SK-N-SH (cell line): ENCODE data around the gene PDE6B. TPM values are rescaled to one million over a fixed set of nuclear protein-coding genes. Genes with fewer than 3 reads are reported as not detected.
"Not testable (repeated sequence)": the region's sequence is repeated elsewhere in the genome, so short reads cannot be mapped to it uniquely, and the experiment has no call there.

Experiments used
- CTCF ChIA-PET: fragments of 300-600, 350-600 bp; formaldehyde crosslinking; extraction: SDS; loops from one replicate; lab custom pipeline; 2021; lab: Yijun Ruan, JAX
- POLR2A ChIA-PET: fragments of 350-600 bp; sonication (Branson Sonifier 250); formaldehyde crosslinking; extraction: SDS; loops from one replicate; lab custom pipeline; 2020; ENCODE audit warnings: antibody characterized with exemption, inconsistent platforms; lab: Yijun Ruan, JAX
- DNase-seq: peaks from one replicate; pipeline ENCODE4 v3.0.0; 2012
- H2AFZ ChIP-seq: fragments of 200-600 bp; sonication (generic); 2 replicates; pipeline ENCODE4 v1.8.1; 2016; ENCODE audit warnings: antibody characterized with exemption, mild to moderate bottlenecking, low read depth
- H3F3A ChIP-seq: fragments of 200-600 bp; sonication (generic); replicated peaks from 2 replicates; pipeline ENCODE3; 2016; ENCODE audit warnings: antibody characterized with exemption, mild to moderate bottlenecking; ENCODE audit not compliant: insufficient read depth
- H3K27ac ChIP-seq, 2 experiments: fragments of 200-500 bp in 1 of 2; fragments of 200-600 bp in 1 of 2; sonication (Bioruptor generic) in 1 of 2; sonication (generic), shearing (Covaris generic) in 1 of 2; 2 replicates each; pipeline versions ENCODE4 v1.5.1 to v1.6.1; 2014 to 2016; ENCODE audit warnings: low read depth in 2 of 2, inconsistent platforms in 1 of 2, low read length in 1 of 2, mild to moderate bottlenecking in 1 of 2, mixed read lengths in 1 of 2
- H3K27me3 ChIP-seq: fragments of 200-600 bp; sonication (generic), shearing (Covaris generic); 2 replicates; pipeline ENCODE4 v1.6.1; 2016; ENCODE audit warnings: mixed run types; ENCODE audit not compliant: insufficient read depth
- H3K36me3 ChIP-seq, 2 experiments: fragments of 200-500 bp in 1 of 2; fragments of 200-600 bp in 1 of 2; sonication (Bioruptor generic) in 1 of 2; sonication (generic) in 1 of 2; replicated peaks in 1 of 2; 2 replicates each; pipeline versions ENCODE3 to v1.5.1; 2014 to 2016; ENCODE audit warnings: low read length in 1 of 2, mild to moderate bottlenecking in 1 of 2; ENCODE audit not compliant: insufficient read depth in 2 of 2, control insufficient read depth in 1 of 2
- H3K4me1 ChIP-seq, 2 experiments: fragments of 200-500 bp in 1 of 2; fragments of 200-600 bp in 1 of 2; sonication (Bioruptor generic) in 1 of 2; sonication (generic), shearing (Covaris generic) in 1 of 2; 2 replicates each; pipeline versions ENCODE4 v1.5.1 to v1.6.1; 2014 to 2016; ENCODE audit warnings: low read depth in 1 of 2, low read length in 1 of 2, mixed run types in 1 of 2; ENCODE audit not compliant: insufficient read depth in 2 of 2, control insufficient read depth in 1 of 2
- H3K4me2 ChIP-seq: fragments of 200-600 bp; sonication (generic), shearing (Covaris generic); 2 replicates; pipeline ENCODE4 v1.6.1; 2017; ENCODE audit warnings: mixed run types
- H3K4me3 ChIP-seq, 2 experiments: fragments of 200-500 bp in 1 of 2; fragments of 200-600 bp in 1 of 2; sonication (Bioruptor generic) in 1 of 2; sonication (generic), shearing (Covaris generic) in 1 of 2; 2 replicates each; pipeline versions ENCODE4 v1.5.1 to v1.8.1; 2014 to 2016; ENCODE audit warnings: low read depth in 2 of 2, inconsistent platforms in 1 of 2, low read length in 1 of 2, mild to moderate bottlenecking in 1 of 2, mixed read lengths in 1 of 2, moderate library complexity in 1 of 2
- H3K79me2 ChIP-seq: fragments of 200-600 bp; sonication (generic); 2 replicates; pipeline ENCODE4 v1.8.1; 2017; ENCODE audit warnings: mild to moderate bottlenecking; ENCODE audit not compliant: insufficient read depth
- H3K9ac ChIP-seq: fragments of 200-600 bp; sonication (generic); 2 replicates; pipeline ENCODE4 v1.6.1; 2017; ENCODE audit warnings: mixed run types
- H3K9me2 ChIP-seq: fragments of 200-600 bp; sonication (generic); 2 replicates; pipeline ENCODE4 v1.6.1; 2017; ENCODE audit warnings: mixed run types
- H3K9me3 ChIP-seq: fragments of 200-600 bp; sonication (generic); 2 replicates; pipeline ENCODE4 v1.6.1; 2017; ENCODE audit warnings: mixed run types, mild to moderate bottlenecking, moderate library complexity
- H4K20me1 ChIP-seq: fragments of 200-600 bp; sonication (generic); 2 replicates; pipeline ENCODE4 v1.6.1; 2017; ENCODE audit warnings: mild to moderate bottlenecking, mixed run types; ENCODE audit not compliant: insufficient read depth
- CHD2 ChIP-seq: fragments of 150-350 bp; IDR thresholded peaks from 2 replicates; pipeline ENCODE4 v1.6.1; 2018; ENCODE audit warnings: low read length; ENCODE audit not compliant: partially characterized antibody
- ELF1 ChIP-seq: IDR thresholded peaks from 2 replicates; pipeline ENCODE4 v1.4.0; 2012
- EP300 ChIP-seq, 2 experiments: IDR thresholded peaks; 2 replicates each; pipeline versions ENCODE4 v1.4.0 to v1.6.1; 2012; ENCODE audit warnings: borderline replicate concordance in 1 of 2, low read depth in 1 of 2, low read length in 1 of 2
- EZH2phosphoT487 ChIP-seq: fragments of 200-600 bp; sonication (generic); IDR thresholded peaks from 2 replicates; pipeline ENCODE4 v1.6.1; 2017; ENCODE audit warnings: low read depth, mixed run types, mild to moderate bottlenecking, antibody characterized with exemption, moderate library complexity, borderline replicate concordance
- FOXJ3 ChIP-seq: sonication (generic); formaldehyde crosslinking; IDR thresholded peaks from 2 replicates; pipeline ENCODE4 v1.5.1; 2020; ENCODE audit warnings: mild to moderate bottlenecking, missing genetic modification reagents
- FOXM1 ChIP-seq: IDR thresholded peaks from 2 replicates; pipeline ENCODE4 v1.4.0; 2012; ENCODE audit warnings: low read depth, mild to moderate bottlenecking
- GABPA ChIP-seq: IDR thresholded peaks from 2 replicates; pipeline ENCODE4 v1.4.0; 2012; ENCODE audit warnings: low read depth, mild to moderate bottlenecking
- GATA2 ChIP-seq: sonication (generic); formaldehyde crosslinking; IDR thresholded peaks from 2 replicates; pipeline ENCODE4 v1.5.0; 2020; ENCODE audit warnings: mild to moderate bottlenecking, missing genetic modification reagents
- JUND ChIP-seq: IDR thresholded peaks from 2 replicates; pipeline ENCODE4 v1.4.0; 2012
- MAX ChIP-seq: IDR thresholded peaks from 2 replicates; pipeline ENCODE4 v1.4.0; 2012; ENCODE audit warnings: low read depth
- MEF2A ChIP-seq: IDR thresholded peaks from 2 replicates; pipeline ENCODE4 v1.4.0; 2012; ENCODE audit warnings: low read depth, borderline replicate concordance
- MXI1 ChIP-seq: IDR thresholded peaks from 2 replicates; pipeline ENCODE4 v1.6.1; 2012; ENCODE audit warnings: mild to moderate bottlenecking, low read depth, low read length, improper control_type of control experiment
- NRF1 ChIP-seq: IDR thresholded peaks from 2 replicates; pipeline ENCODE4 v1.6.1; 2012; ENCODE audit warnings: low read depth, mild to moderate bottlenecking, low read length
- POLR2AphosphoS5 ChIP-seq: IDR thresholded peaks from 2 replicates; pipeline ENCODE4 v1.6.1; 2012; ENCODE audit warnings: low read depth, low read length
- RCOR1 ChIP-seq: fragments of 150-350 bp; IDR thresholded peaks from 2 replicates; pipeline ENCODE4 v1.6.1; 2017; ENCODE audit warnings: antibody characterized with exemption, low read length
- USF1 ChIP-seq: IDR thresholded peaks from 2 replicates; pipeline ENCODE4 v1.4.0; 2012; ENCODE audit warnings: low read depth, borderline replicate concordance
- YY1 ChIP-seq: IDR thresholded peaks from 2 replicates; pipeline ENCODE4 v1.4.0; 2012; ENCODE audit warnings: low read depth, mild to moderate bottlenecking
- WGBS: methylation state at CpG from one replicate; pipeline ENCODE4 v1.1.6; 2017; ENCODE audit warnings: low lambda C conversion rate; 5-methylcytosine and 5-hydroxymethylcytosine counted together
- polyA plus RNA-seq, 3 experiments: library from polyadenylated mRNA; depleted of rRNA; stranded (reverse); fragments of >200 nt; gene quantifications; 2 replicates each; pipeline ENCODE4 v1.2.3, GENCODE V29; 2012
- TF ChIP-seq, protein P1 (sequence below): fragments of 200-600 bp; sonication (generic); IDR thresholded peaks from 2 replicates; pipeline ENCODE4 v1.6.1; 2017; ENCODE audit warnings: antibody characterized with exemption, mild to moderate bottlenecking, moderate library complexity

Gene PDE6B
- polyA plus RNA-seq, 1 of the 3 experiments (the other 2 are of a cell fraction): 1.2 TPM

GRCh38 chr4:666822-667544 is 41.6 kb downstream of the PDE6B start:
- Histone ChIP-seq H3K36me3 (peaks cover 2 to 13% of the 10 kb centered on the region in 2 experiments), H3K27me3 (no peaks in the 10 kb centered on the region), H3K4me3 (no peak overlapping the region), H3K79me2 (no peaks in the 10 kb centered on the region), H3F3A (no peaks in the 10 kb centered on the region), H2AFZ (no peak overlapping the region), H3K9ac (no peak overlapping the region), H3K27ac (no peak overlapping the region), H3K9me2 (no peaks in the 10 kb centered on the region), H3K4me1 (peaks cover 0 to 22% of the 10 kb centered on the region in 2 experiments; a peak in 1 of 4 replicates), H3K9me3 (no peaks in the 10 kb centered on the region), H4K20me1 (no peaks in the 10 kb centered on the region), H3K4me2 (no peak overlapping the region)
- CTCF ChIA-PET: interaction anchor here (2.1 to 2.2 kb wide), 2 partner anchors 17 to 64 kb away, joined by 5 to 10 read pairs; no protein-coding TSS in a partner anchor
- TF ChIP-seq CHD2 (no peak), ELF1 (no peak), GATA2 (CRISPR knock-in tag) (no peak), MAX (no peak), USF1 (no peak), FOXM1 (no peak), GABPA (no peak), EP300 (IDR thresholded peaks at IDR 0.05; ENCODE audit: borderline replicate concordance in 1 of 2, low read depth in 1 of 2, low read length in 1 of 2) (no peak), POLR2AphosphoS5 (no peak), JUND (no peak), YY1 (no peak), FOXJ3 (CRISPR knock-in tag) (no peak), RCOR1 (no peak), MEF2A (no peak)
- WGBS: 74% methylated on average over 6 of the region's 28 CpGs
- no peak for DNase-seq
- POLR2A ChIA-PET: interaction anchor here (1.6 kb wide), 1 partner anchor 18 kb away, joined by 4 read pairs; no protein-coding TSS in a partner anchor

GRCh38 chr4:667545-667925 is 42.2 kb downstream of the PDE6B start:
- H3K36me3 ChIP-seq: peaks cover 7 to 18% of the 10 kb centered on the region in 2 experiments
- H3K9ac ChIP-seq: no peak overlapping the region
- no peaks in the 10 kb centered on the region for H3K9me3 ChIP-seq
- TF ChIP-seq, protein P1, sequence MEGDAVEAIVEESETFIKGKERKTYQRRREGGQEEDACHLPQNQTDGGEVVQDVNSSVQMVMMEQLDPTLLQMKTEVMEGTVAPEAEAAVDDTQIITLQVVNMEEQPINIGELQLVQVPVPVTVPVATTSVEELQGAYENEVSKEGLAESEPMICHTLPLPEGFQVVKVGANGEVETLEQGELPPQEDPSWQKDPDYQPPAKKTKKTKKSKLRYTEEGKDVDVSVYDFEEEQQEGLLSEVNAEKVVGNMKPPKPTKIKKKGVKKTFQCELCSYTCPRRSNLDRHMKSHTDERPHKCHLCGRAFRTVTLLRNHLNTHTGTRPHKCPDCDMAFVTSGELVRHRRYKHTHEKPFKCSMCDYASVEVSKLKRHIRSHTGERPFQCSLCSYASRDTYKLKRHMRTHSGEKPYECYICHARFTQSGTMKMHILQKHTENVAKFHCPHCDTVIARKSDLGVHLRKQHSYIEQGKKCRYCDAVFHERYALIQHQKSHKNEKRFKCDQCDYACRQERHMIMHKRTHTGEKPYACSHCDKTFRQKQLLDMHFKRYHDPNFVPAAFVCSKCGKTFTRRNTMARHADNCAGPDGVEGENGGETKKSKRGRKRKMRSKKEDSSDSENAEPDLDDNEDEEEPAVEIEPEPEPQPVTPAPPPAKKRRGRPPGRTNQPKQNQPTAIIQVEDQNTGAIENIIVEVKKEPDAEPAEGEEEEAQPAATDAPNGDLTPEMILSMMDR: no peak
- TF ChIP-seq MXI1 (no peak), JUND (no peak), ELF1 (no peak), POLR2AphosphoS5 (no peak), FOXJ3 (CRISPR knock-in tag) (no peak), GATA2 (CRISPR knock-in tag) (no peak), NRF1 (no peak), EZH2phosphoT487 (no peak)
- ChIA-PET POLR2A (no interaction called here), CTCF (interaction anchor here (2.2 kb wide), 1 partner anchor 64 kb away, joined by 5 read pairs; no protein-coding TSS in a partner anchor)
- DNase-seq: no peak
- H3K27ac ChIP-seq: no peak overlapping the region
- H4K20me1 ChIP-seq: no peaks in the 10 kb centered on the region
- H3K4me2 ChIP-seq: no peak overlapping the region
- H3K4me1 ChIP-seq: peaks cover 0 to 22% of the 10 kb centered on the region in 2 experiments; a peak in 1 of 4 replicates
- no peaks in the 10 kb centered on the region for H3K9me2 ChIP-seq
- no peaks in the 10 kb centered on the region for H3K79me2 ChIP-seq
- no peaks in the 10 kb centered on the region for H3F3A ChIP-seq
- H3K27me3 ChIP-seq: no peaks in the 10 kb centered on the region
- no peak overlapping the region for H2AFZ ChIP-seq
- 83% methylated on average over 8 of the region's 10 CpGs for WGBS
- no peak overlapping the region for H3K4me3 ChIP-seq

- DNase-seq, H3K79me2 ChIP-seq, H4K20me1 ChIP-seq, H3K9ac ChIP-seq, H3K27me3 ChIP-seq, H3K9me2 ChIP-seq, H3K27ac ChIP-seq, H2AFZ ChIP-seq, POLR2A ChIA-PET, H3K4me2 ChIP-seq, H3K4me3 ChIP-seq, H3K9me3 ChIP-seq, H3F3A ChIP-seq: not testable (repeated sequence)
- H3K4me1 ChIP-seq: peaks cover 0 to 21% of the 10 kb centered on the region in 2 experiments; a peak in 1 of 4 replicates
- 82% methylated on average over 6 of the region's 6 CpGs for WGBS
- CTCF ChIA-PET: interaction anchor here (2.2 kb wide), 1 partner anchor 65 kb away, joined by 5 read pairs; no protein-coding TSS in a partner anchor
- peaks cover 13 to 18% of the 10 kb centered on the region in 2 experiments for H3K36me3 ChIP-seq
Measured at GRCh38 chr4:668219-668618, 42.8 kb downstream of the PDE6B start.
